ENCODE measurements around the gene CRYGB.
"Not testable (repeated sequence)": the region's sequence is repeated elsewhere in the genome, so short reads cannot be mapped to it uniquely, and the experiment has no call there.

The CRYGB gene

DNA sequence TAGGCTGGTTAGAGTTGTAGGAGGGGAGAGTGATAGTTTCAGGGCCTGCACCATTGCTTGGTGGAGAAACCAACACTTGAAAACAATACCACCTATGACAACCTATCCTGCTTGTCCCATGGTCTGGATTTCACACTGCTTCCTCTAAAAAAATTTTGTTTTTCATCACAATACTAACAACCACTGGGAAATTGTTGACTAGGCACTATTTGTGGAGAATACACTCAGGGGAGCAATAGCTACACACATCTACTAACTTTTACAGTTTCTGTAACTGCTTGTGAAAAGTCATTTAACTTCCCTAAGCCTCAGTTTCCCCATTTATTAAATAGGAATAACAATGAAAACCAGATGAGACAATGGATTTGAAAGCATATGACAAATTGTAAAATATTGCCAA, 4.1 kb upstream of the CRYGB start:
- no peak for DNase-seq (ENCODE audit: low read depth)

- no peak for DNase-seq (ENCODE audit: low read depth)
Observed at GRCh38 chr2:208148803-208149202, 2.8 kb upstream of the CRYGB start.

- no peak for DNase-seq (ENCODE audit: low read depth)
Observed at GRCh38 chr2:208147759-208148158, 1.8 kb upstream of the CRYGB start.

GRCh38 chr2:208147008-208147407, 1.1 kb upstream of the CRYGB start:
- DNase-seq (ENCODE audit: low read depth) = no peak

- DNase-seq (ENCODE audit: low read depth) = no peak
Observed at GRCh38 chr2:208142925-208143799, 2.8 kb downstream of the CRYGB start.

DNA sequence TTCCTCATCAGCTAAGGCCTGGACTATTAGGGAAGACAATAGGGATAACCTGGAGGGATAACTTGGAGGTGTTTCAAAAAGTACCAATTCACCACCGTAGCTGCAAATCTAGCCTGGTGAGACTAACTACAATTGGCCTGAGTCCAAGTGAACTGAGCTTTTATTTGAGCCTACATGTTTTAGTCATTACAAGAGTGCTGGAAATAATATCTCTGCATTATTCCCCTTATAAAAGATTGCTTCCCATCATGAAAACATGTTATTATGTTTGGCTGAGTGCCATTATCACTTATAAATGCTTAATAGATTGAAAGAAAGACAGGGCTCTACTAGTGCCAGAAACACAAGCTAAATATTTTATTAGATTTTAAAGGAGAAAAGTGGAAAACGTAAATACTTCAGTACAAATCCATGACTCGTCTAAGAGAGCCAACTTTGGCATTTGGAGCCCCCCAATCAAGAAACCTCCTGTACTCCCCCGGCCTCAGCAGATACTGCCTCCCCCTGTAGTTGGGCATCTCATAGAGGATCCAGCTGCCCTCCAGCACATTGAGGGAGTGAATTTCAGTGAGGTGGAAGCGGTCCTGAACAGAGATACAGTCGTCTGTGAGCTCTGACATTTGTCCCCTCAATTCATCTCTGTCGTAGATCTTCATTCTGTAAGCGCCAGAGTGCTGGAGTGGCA, 3.6 kb downstream of the CRYGB start:
- DNase-seq (ENCODE audit: low read depth) = no peak

DNA sequence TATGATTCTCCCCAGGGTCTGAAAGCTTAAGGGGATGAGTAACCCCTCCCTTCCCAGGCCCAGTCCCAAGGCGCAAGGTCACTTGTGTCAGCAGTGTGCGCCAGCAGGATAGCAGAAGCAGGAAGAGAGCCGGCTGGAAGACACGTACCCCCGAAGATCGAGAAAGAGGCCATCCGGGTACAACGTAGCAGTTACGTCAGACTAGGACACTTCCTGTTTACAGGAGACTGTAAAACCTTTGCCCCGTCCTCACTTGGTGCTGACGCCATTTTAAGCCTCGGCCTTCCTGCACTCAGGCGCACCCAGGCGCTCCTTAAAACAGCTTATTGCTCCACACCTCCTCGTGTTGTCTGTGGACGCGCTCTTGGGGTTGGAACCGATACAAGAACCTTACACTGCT, 6.5 kb downstream of the CRYGB start:
- no peak for DNase-seq (ENCODE audit: low read depth)

- DNase-seq (ENCODE audit: low read depth) = not testable (repeated sequence)
Observed at GRCh38 chr2:208138334-208138733, 7.6 kb downstream of the CRYGB start.

- no peak for DNase-seq (ENCODE audit: low read depth)
Observed at GRCh38 chr2:208136716-208137094, 9.3 kb downstream of the CRYGB start.

GRCh38 chr2:208135794-208136715, 9.9 kb downstream of the CRYGB start:
- no peak for DNase-seq (ENCODE audit: low read depth)

DNA sequence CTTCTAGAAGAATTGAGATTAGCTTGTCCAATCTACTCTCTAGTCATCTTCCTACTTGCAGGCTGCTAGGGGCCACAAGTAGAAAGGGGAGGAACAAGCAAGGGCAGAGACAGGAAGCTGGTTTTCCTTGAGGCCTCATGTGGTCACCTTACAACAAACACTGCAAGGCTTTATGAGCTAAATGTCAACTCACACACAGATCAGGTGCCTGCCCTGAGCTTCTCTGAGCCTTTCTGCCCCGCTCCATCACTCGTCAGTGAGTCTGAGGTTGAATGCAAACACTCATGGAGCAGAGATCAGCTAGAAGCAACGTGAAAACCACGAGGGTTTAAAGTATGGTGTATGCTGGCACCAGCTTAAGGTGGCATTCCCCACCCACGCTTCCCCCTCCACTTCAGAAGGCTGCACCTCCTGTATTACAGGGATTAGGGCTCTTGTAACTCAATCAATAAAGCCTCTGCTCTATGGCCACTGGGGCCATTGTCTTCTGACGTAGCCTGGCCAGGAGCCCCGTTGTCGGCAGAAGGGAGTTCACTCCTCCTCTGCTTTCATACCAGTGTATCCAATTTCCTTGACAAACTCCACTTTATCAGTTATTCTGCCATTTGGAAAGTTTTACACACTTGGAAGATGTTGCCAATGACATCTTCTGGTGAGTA, 10.9 kb downstream of the CRYGB start:
- DNase-seq (ENCODE audit: low read depth) = no peak

GRCh38 chr2:208130712-208131110, 15.2 kb downstream of the CRYGB start:
- no peak for DNase-seq (ENCODE audit: low read depth)

- no peak for DNase-seq (ENCODE audit: low read depth)
Observed at GRCh38 chr2:208129744-208130711, 15.9 kb downstream of the CRYGB start, which contains the start of gene CRYGC. TSS of gene CRYGC (minus strand) at chr2:208129828. CDS start at chr2:208129792, 36 bp downstream.

DNA sequence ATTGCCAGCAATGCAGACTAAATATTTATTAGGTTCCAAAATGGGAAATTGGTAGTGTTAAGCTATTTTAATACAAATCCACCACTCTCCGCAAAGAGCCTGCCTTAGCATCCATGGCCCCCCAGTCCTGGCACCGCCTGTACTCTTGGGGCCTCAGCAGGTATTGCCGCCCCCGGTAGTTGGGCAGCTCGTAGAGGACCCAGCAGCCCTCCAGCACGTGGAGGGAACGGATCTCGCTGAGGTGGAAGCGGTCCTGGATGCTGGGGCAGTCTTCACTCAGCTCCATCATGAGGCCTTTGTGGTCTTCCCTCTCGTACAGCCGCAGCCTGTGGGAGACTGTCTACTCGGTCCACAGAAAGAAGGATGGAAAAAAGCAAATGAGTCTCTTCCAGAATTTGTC, 17.8 kb downstream of the CRYGB start:
- DNase-seq (ENCODE audit: low read depth) = no peak

GRCh38 chr2:208127090-208127489, 18.9 kb downstream of the CRYGB start:
- DNase-seq (ENCODE audit: low read depth) = no peak

DNA sequence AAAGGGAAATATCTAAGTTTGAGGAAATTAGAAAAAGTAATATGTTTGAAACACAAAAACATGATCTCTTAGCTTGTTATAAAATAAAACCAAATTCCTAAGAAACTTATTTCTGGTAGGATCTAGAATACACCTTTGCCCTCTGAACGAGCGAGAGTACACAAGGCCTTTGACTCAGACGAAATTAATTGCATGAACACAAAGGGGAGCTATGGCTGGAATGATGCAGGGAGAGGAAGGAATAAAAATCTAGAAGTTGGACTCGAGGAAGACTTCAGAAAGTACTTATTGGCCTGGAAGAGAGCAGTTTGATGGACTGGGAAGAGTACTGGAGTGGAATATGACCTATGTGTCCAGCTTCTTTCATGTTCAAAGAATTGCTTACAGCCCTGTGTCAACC, 20.7 kb downstream of the CRYGB start:
- DNase-seq (ENCODE audit: low read depth) = no peak

DNA sequence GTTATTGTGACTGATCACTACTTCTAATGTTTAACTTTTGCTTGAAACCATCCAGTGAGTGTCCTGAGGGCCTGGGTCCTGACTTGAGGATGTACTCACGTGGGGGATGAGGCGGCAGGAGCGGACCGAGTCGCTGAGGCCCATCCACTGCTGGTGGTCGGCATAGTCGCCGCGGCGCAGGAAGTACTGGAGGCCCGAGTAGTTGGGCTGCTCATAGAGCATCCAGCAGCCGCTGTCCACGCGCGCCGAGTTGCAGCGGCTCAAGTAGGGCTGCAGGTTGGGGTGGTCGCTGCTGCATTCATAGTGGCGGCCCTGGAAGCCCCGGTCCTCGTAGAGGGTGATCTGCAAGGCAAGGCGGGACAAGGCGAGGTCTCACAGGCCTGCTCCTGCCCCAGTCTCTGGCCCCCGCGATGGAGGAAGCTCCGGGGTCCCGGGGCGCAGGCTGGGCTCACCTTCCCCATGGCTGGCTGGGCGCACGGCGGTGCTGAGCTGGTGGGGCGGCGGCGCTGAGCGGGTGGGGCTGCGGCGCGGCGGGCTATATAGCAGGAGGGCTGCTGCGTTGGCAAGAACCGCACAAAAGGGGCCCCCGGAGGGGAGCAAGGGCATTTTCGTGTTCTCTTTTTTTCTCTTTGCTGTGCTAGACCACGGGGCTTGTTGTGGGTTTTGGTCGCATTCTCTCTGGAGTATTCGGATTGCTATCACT, 21.8 kb downstream of the CRYGB start, which contains the start of gene CRYGD:
Gene CRYGD, minus strand, starts transcription at position 512 of the 703 bp plus-strand sequence. Its CDS starts 51 bp downstream, at position 461.
- DNase-seq (ENCODE audit: low read depth) = not testable (repeated sequence)

DNA sequence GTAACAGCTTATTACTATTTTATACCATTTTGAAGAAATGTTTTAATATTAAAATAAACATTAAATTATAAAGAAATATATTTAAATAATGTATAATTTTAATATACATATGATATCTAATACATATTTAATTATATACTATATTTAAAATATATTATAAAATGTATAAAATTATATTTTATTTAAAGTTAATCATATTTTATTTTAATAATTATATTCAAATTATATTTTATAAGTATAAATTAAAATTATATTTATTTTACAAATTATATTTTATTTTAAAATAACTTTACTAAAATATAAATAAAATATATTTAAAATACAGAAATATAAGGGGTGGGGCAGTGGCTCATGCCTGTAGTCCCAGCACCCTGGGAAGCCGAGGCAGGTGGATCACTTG, 23.7 kb downstream of the CRYGB start:
- no peak for DNase-seq (ENCODE audit: low read depth)

- no peak for DNase-seq (ENCODE audit: low read depth)
Observed at GRCh38 chr2:208118918-208119317, 27.0 kb downstream of the CRYGB start.

DNA sequence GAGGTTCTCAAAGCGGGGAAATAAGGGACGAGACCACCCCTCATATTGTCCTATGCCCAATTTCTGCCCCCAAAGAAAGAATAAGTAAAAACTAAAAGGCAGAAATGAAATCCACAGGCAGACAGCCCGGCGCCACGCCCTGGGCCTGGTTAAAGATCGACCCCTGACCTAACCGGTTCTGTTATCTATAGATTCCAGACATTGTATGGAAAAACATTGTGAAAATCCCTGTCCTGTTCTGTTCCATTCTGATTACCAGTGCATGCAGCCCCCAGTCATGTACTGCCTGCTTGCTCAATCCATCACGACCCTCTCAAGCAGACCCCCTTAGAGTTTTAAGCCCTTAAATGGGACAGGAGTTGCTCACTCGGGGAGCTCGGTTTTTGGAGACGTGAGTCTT, 28.6 kb downstream of the CRYGB start:
- DNase-seq (ENCODE audit: low read depth) = not testable (repeated sequence)

All from stimulated activated CD8-positive, alpha-beta memory T cell treated with anti-CD3 and anti-CD28 coated beads, Interleukin-12 subunit alpha, Interleukin-12 subunit beta, amount 100 ng/mL, for 4 hours (primary cell).